Hepatocyte (in vitro differentiated cells): Measurements from ENCODE around the gene SLCO2B1. TPM values are rescaled to one million over a fixed set of nuclear protein-coding genes. Genes with fewer than 3 reads are reported as not detected.

Experiments used
- DNase-seq: peaks from one replicate; pipeline ENCODE4 v3.0.0-alpha.2; 2016; ENCODE audit warnings: low spot score
- H2AFZ ChIP-seq: fragments of 200-600 bp; sonication (generic); 2 replicates; pipeline ENCODE4 v1.6.0; 2016; ENCODE audit warnings: antibody characterized with exemption, mild to moderate bottlenecking
- H3K27ac ChIP-seq: fragments of 200-600 bp; sonication (generic); 2 replicates; pipeline ENCODE4 v1.5.1; 2016; ENCODE audit warnings: mild to moderate bottlenecking
- H3K27me3 ChIP-seq: fragments of 200-600 bp; sonication (generic); 2 replicates; pipeline ENCODE4 v1.6.1; 2016
- H3K36me3 ChIP-seq: fragments of 200-600 bp; sonication (generic); replicated peaks from 2 replicates; pipeline ENCODE4 v1.5.1; 2016; ENCODE audit warnings: low read depth; ENCODE audit not compliant: insufficient read depth
- H3K4me1 ChIP-seq: fragments of 200-600 bp; sonication (generic); 2 replicates; pipeline ENCODE4 v1.5.1; 2016; ENCODE audit warnings: mild to moderate bottlenecking, moderate library complexity; ENCODE audit not compliant: insufficient read depth
- H3K4me2 ChIP-seq: fragments of 200-600 bp; sonication (generic); 2 replicates; pipeline ENCODE4 v1.6.0; 2016
- H3K4me3 ChIP-seq: fragments of 200-600 bp; sonication (generic); 2 replicates; pipeline ENCODE4 v1.5.1; 2016; ENCODE audit warnings: mild to moderate bottlenecking
- H3K79me2 ChIP-seq: fragments of 200-600 bp; sonication (generic); 2 replicates; pipeline ENCODE4 v1.6.0; 2017; ENCODE audit warnings: mild to moderate bottlenecking
- H3K9me2 ChIP-seq: fragments of 200-600 bp; sonication (generic); replicated peaks from 2 replicates; pipeline ENCODE4 v1.6.0; 2017; ENCODE audit warnings: mild to moderate bottlenecking; ENCODE audit not compliant: insufficient read depth
- H3K9me3 ChIP-seq: fragments of 200-600 bp; sonication (generic); 2 replicates; pipeline ENCODE4 v1.5.1; 2016; ENCODE audit warnings: low read depth, mild to moderate bottlenecking
- H4K20me1 ChIP-seq: fragments of 200-600 bp; sonication (generic); 2 replicates; pipeline ENCODE4 v1.6.0; 2016; ENCODE audit warnings: mild to moderate bottlenecking; ENCODE audit not compliant: insufficient read depth, poor library complexity, severe bottlenecking
- CTCF ChIP-seq: fragments of 200-600 bp; sonication (generic); IDR thresholded peaks from 2 replicates; pipeline ENCODE4 v1.5.1; 2016; ENCODE audit warnings: antibody characterized with exemption, mild to moderate bottlenecking; ENCODE audit not compliant: poor library complexity
- EZH2 ChIP-seq: fragments of 200-600 bp; sonication (generic); IDR thresholded peaks from 2 replicates; pipeline ENCODE4 v1.6.1; 2016; ENCODE audit warnings: antibody characterized with exemption, mild to moderate bottlenecking, borderline replicate concordance
- EZH2phosphoT487 ChIP-seq: fragments of 200-600 bp; sonication (generic); IDR thresholded peaks from one replicate; pipeline ENCODE4 v1.6.1; 2018; ENCODE audit warnings: antibody characterized with exemption, mild to moderate bottlenecking, low read depth, moderate library complexity; ENCODE audit not compliant: unreplicated experiment, severe bottlenecking
- WGBS: methylation state at CpG from one replicate; pipeline ENCODE4 v1.1.6; 2016; ENCODE audit warnings: low lambda C conversion rate; ENCODE audit errors: missing lambda C conversion rate; 5-methylcytosine and 5-hydroxymethylcytosine counted together
- polyA plus RNA-seq: library from polyadenylated mRNA; unstranded; fragments of >200 nt; fragmentation: Nextera tagmentation; extraction: Ambion mirVana; gene quantifications from 2 replicates; pipeline ENCODE4 v1.2.1, GENCODE V29; 2016
- total RNA-seq: library from RNA; depleted of rRNA; stranded (reverse); fragments of >200 nt; gene quantifications from 2 replicates; pipeline ENCODE4 v1.2.3, GENCODE V29; 2014

Gene SLCO2B1
- total and polyA plus RNA-seq, 2 experiments from 2014 or later: 51.6 to 79.2 TPM

- 84% methylated on average over 8 of the region's 8 CpGs for WGBS
Observed at GRCh38 chr11:75237050-75237449, 86.1 kb downstream of the SLCO2B1 start.

GRCh38 chr11:75238595-75239440 is 87.9 kb downstream of the SLCO2B1 start:
- Histone ChIP-seq H2AFZ (no peak overlapping the region), H3K27me3 (peaks cover 54% of the 10 kb centered on the region), H3K4me1 (peaks cover 5% of the 10 kb centered on the region), H3K9me2 (no peaks in the 10 kb centered on the region), H3K27ac (no peak overlapping the region), H3K4me2 (no peak overlapping the region), H3K9me3 (no peaks in the 10 kb centered on the region), H3K79me2 (no peaks in the 10 kb centered on the region), H4K20me1 (no peaks in the 10 kb centered on the region), H3K36me3 (no peaks in the 10 kb centered on the region), H3K4me3 (no peak overlapping the region)
- DNase-seq: no peak
- 85% methylated on average over 9 of the region's 9 CpGs for WGBS
- TF ChIP-seq EZH2phosphoT487 (no peak), CTCF (no peak), EZH2 (no peak)

More at GRCh38 chr11:75237050-75237449, 86.1 kb downstream of the SLCO2B1 start:
- peaks cover 5% of the 10 kb centered on the region for H3K4me1 ChIP-seq
- DNase-seq: no peak
- H3K4me3 ChIP-seq: no peak overlapping the region
- H3K79me2 ChIP-seq: no peaks in the 10 kb centered on the region
- no peaks in the 10 kb centered on the region for H4K20me1 ChIP-seq
- no peak overlapping the region for H2AFZ ChIP-seq
- no peaks in the 10 kb centered on the region for H3K36me3 ChIP-seq
- peaks cover 37% of the 10 kb centered on the region for H3K27me3 ChIP-seq
- no peaks in the 10 kb centered on the region for H3K9me3 ChIP-seq
- H3K27ac ChIP-seq: no peak overlapping the region
- H3K9me2 ChIP-seq: no peaks in the 10 kb centered on the region
- H3K4me2 ChIP-seq: no peak overlapping the region
- TF ChIP-seq CTCF: no peak

- Histone ChIP-seq H3K27me3 (peaks cover 63% of the 10 kb centered on the region), H3K27ac (no peak overlapping the region)
Observed at GRCh38 chr11:75239531-75240290, 88.8 kb downstream of the SLCO2B1 start.

More at GRCh38 chr11:75239531-75240290, 88.8 kb downstream of the SLCO2B1 start:
- peaks cover 5% of the 10 kb centered on the region for H3K4me1 ChIP-seq
- H3K36me3 ChIP-seq: no peaks in the 10 kb centered on the region
- no peak overlapping the region for H3K4me3 ChIP-seq
- H4K20me1 ChIP-seq: no peaks in the 10 kb centered on the region
- H3K79me2 ChIP-seq: no peaks in the 10 kb centered on the region
- DNase-seq: no peak
- no peak for TF ChIP-seq CTCF
- TF ChIP-seq EZH2: no peak
- no peak for TF ChIP-seq EZH2phosphoT487
- WGBS: 61% methylated on average over 10 of the region's 10 CpGs
- no peak overlapping the region for H2AFZ ChIP-seq
- H3K9me3 ChIP-seq: no peaks in the 10 kb centered on the region
- no peaks in the 10 kb centered on the region for H3K9me2 ChIP-seq
- no peak overlapping the region for H3K4me2 ChIP-seq
